HepG2 (cell line): Measurements from ENCODE around the gene KDM5B. TPM values are rescaled to one million over a fixed set of nuclear protein-coding genes. Genes with fewer than 3 reads are reported as not detected.
A peak's percentile ranks its signal among the peaks of the same experiment; 100 is the strongest.

Experiments
- ATAC-seq: fragments of 200-7000 bp; cut with Tn5 transposase; 3 replicates; pipeline ENCODE4 v1.9.1; 2020; ENCODE audit warnings: mild to moderate bottlenecking, moderate library complexity
- BruUV-seq: library from RNA; stranded (reverse); fragments of 400-500 nt; replicated peaks from 2 replicates; lab custom pipeline; 2021; lab: Mats Ljungman, UMichigan
- CTCF ChIA-PET: fragments of 300-600 bp; formaldehyde crosslinking; extraction: SDS; loops from one replicate; lab custom pipeline; 2021; ENCODE audit warnings: low total read pairs, inconsistent platforms, low intra/inter-chr PET ratio; lab: Yijun Ruan, JAX
- POLR2A ChIA-PET: fragments of 350-600 bp; sonication (Branson Sonifier 250); formaldehyde crosslinking; loops from one replicate; lab custom pipeline; 2020; ENCODE audit warnings: antibody characterized with exemption, inconsistent platforms; lab: Yijun Ruan, JAX
- DNase-seq: peaks from one replicate; pipeline ENCODE4 v3.0.0-alpha.2; 2015; ENCODE audit warnings: low spot score
- FAIRE-seq: peaks from 3 replicates; lab custom pipeline; 2011; peaks lifted over from hg19 to GRCh38; lab: Jason Lieb, UNC
- H2AFZ ChIP-seq: one replicate; pipeline ENCODE4 v1.6.1; 2011; ENCODE audit warnings: low read length, inconsistent platforms
- H3K27ac ChIP-seq: fragments of 300-600 bp; 3 replicates; pipeline ENCODE4 v1.8.0; 2011; ENCODE audit warnings: mixed run types, mild to moderate bottlenecking, mixed read lengths, low read length, inconsistent platforms; ENCODE audit not compliant: insufficient read depth; ENCODE audit errors: extremely low read length
- H3K27me3 ChIP-seq, 2 experiments: fragments of 200-600 bp in 1 of 2; 2 replicates in 1 of 2; 3 replicates in 1 of 2; pipeline versions ENCODE4 v1.6.0 to v1.8.0; 2011; ENCODE audit warnings: low read length in 2 of 2, mild to moderate bottlenecking in 2 of 2, moderate library complexity in 2 of 2, inconsistent platforms in 1 of 2; ENCODE audit not compliant: insufficient read depth in 2 of 2, control insufficient read depth in 1 of 2
- H3K36me3 ChIP-seq, 2 experiments: fragments of 200-600 bp in 1 of 2; replicated peaks in 1 of 2; 2 replicates in 1 of 2; 3 replicates in 1 of 2; pipeline versions ENCODE4 v1.5.1 to v1.8.0; 2011; ENCODE audit warnings: low read length in 2 of 2, inconsistent platforms in 1 of 2; ENCODE audit not compliant: insufficient read depth in 2 of 2, control insufficient read depth in 1 of 2
- H3K4me1 ChIP-seq: 2 replicates; pipeline ENCODE4 v1.5.1; 2012; ENCODE audit warnings: low read length, inconsistent platforms; ENCODE audit not compliant: insufficient read depth
- H3K4me2 ChIP-seq: 2 replicates; pipeline ENCODE4 v1.6.0; 2011; ENCODE audit warnings: low read depth, low read length, inconsistent platforms
- H3K4me3 ChIP-seq, 3 experiments: fragments of 200-600 bp in 1 of 3; sonication (generic), shearing (Covaris generic) in 1 of 3; replicated peaks in 1 of 3; 2 replicates each; pipeline ENCODE4 v1.5.1; 2011 to 2016; ENCODE audit warnings: low read length in 3 of 3, inconsistent platforms in 2 of 3, low read depth in 2 of 3, mild to moderate bottlenecking in 2 of 3, control low read depth in 1 of 3, mixed read lengths in 1 of 3; ENCODE audit not compliant: insufficient read depth in 1 of 3
- H3K79me2 ChIP-seq: one replicate; pipeline ENCODE4 v1.6.1; 2011; ENCODE audit warnings: low read length, inconsistent platforms; ENCODE audit not compliant: insufficient read depth
- H3K9ac ChIP-seq: 2 replicates; pipeline ENCODE4 v1.6.0; 2011; ENCODE audit warnings: mild to moderate bottlenecking, low read depth, low read length, inconsistent platforms; ENCODE audit not compliant: insufficient read depth
- H3K9me3 ChIP-seq: 2 replicates; pipeline ENCODE4 v1.5.1; 2012; ENCODE audit warnings: mild to moderate bottlenecking, low read length
- H4K20me1 ChIP-seq: 2 replicates; pipeline ENCODE4 v1.6.0; 2011; ENCODE audit warnings: inconsistent platforms, mild to moderate bottlenecking, low read length, moderate library complexity; ENCODE audit not compliant: insufficient read depth
- BHLHE40 ChIP-seq: IDR thresholded peaks from 2 replicates; pipeline ENCODE4 v1.6.1; 2011; ENCODE audit warnings: low read length, improper control_type of control experiment
- IRX3 ChIP-seq: sonication (generic); formaldehyde crosslinking; IDR thresholded peaks from 2 replicates; pipeline ENCODE4 v1.8.1; 2023; ENCODE audit warnings: mild to moderate bottlenecking, low read depth, missing genetic modification reagents, borderline replicate concordance
- PLRG1 ChIP-seq: fragments of 450-650 bp; conservative IDR thresholded peaks from 2 replicates; pipeline ENCODE4 v1.6.1; 2016
- SMAD1 ChIP-seq: sonication (generic); formaldehyde crosslinking; IDR thresholded peaks from 2 replicates; pipeline ENCODE4 v1.4.0; 2020; ENCODE audit warnings: missing genetic modification reagents, low read depth, mild to moderate bottlenecking, borderline replicate concordance
- SNAI1 ChIP-seq: sonication (generic); formaldehyde crosslinking; IDR thresholded peaks from 2 replicates; pipeline ENCODE4 v1.5.0; 2020; ENCODE audit warnings: mild to moderate bottlenecking, missing genetic modification reagents, borderline replicate concordance
- ZFP37 ChIP-seq: sonication (generic); formaldehyde crosslinking; IDR thresholded peaks from 2 replicates; pipeline ENCODE4 v1.4.0; 2020; ENCODE audit warnings: missing genetic modification reagents, borderline replicate concordance
- ZNF205 ChIP-seq: IDR thresholded peaks from 2 replicates; pipeline ENCODE4 v1.6.1; 2018; ENCODE audit warnings: missing biosample characterization, missing genetic modification reagents
- ZNF816 ChIP-seq: sonication (generic); formaldehyde crosslinking; IDR thresholded peaks from 2 replicates; pipeline ENCODE4 v1.8.0; 2022; ENCODE audit warnings: missing genetic modification reagents, mild to moderate bottlenecking, borderline replicate concordance
- ZNF83 ChIP-seq: sonication (generic); formaldehyde crosslinking; IDR thresholded peaks from 2 replicates; pipeline ENCODE4 v1.4.0; 2020; ENCODE audit warnings: missing genetic modification reagents, mild to moderate bottlenecking, borderline replicate concordance
- WGBS: methylation state at CpG from one replicate; pipeline ENCODE4 v1.1.6; 2017; ENCODE audit warnings: low lambda C conversion rate; 5-methylcytosine and 5-hydroxymethylcytosine counted together
- in situ Hi-C: cut with HindIII; loops from 2 replicates; pipeline ENCODE4 v1.10.0; 2017; ENCODE audit warnings: low pct_unique_long_range_greater_than_20kb; ENCODE audit not compliant: extremely low pct_ligation_motif_present
- intact Hi-C: fragments of 100-400 bp; cut with micrococcal nuclease; formaldehyde crosslinking; loops from one replicate; pipeline ENCODE4 v1.10.0; 2022; ENCODE audit not compliant: unreplicated experiment
- polyA plus RNA-seq, 8 experiments: library from polyadenylated mRNA; depleted of rRNA in 3 of 8; stranded (reverse) in 7 of 8; unstranded in 1 of 8; fragments of >200 nt; fragmentation: Illumina TruSeq in 4 of 8; extraction: Trizol in 4 of 8; gene quantifications; 2 replicates each; pipeline versions ENCODE4 v1.2.1 to v1.2.3, GENCODE V29; 2011 to 2016; ENCODE audit warnings: low read depth in 4 of 8, missing spikeins in 1 of 8, mixed read lengths in 1 of 8; ENCODE audit not compliant: insufficient read depth in 1 of 8
- total RNA-seq, 5 experiments: library from RNA; depleted of rRNA; stranded (reverse); fragments of >200 nt; fragmentation: Illumina TruSeq; extraction: Trizol; gene quantifications; 2 replicates each; pipeline ENCODE4 v1.2.3, GENCODE V29; 2016; ENCODE audit warnings: low read depth in 1 of 5
- TF ChIP-seq, protein P1 (sequence below): sonication (generic); formaldehyde crosslinking; IDR thresholded peaks from 2 replicates; pipeline ENCODE4 v1.4.0; 2020; ENCODE audit warnings: mild to moderate bottlenecking, missing genetic modification reagents
- TF ChIP-seq, protein P2 (sequence below): sonication (generic); formaldehyde crosslinking; IDR thresholded peaks from 2 replicates; pipeline ENCODE4 v1.8.0; 2022; ENCODE audit warnings: mild to moderate bottlenecking, missing genetic modification reagents; ENCODE audit not compliant: insufficient replicate concordance
- TF ChIP-seq, protein P3 (sequence below): sonication (generic); formaldehyde crosslinking; IDR thresholded peaks from 2 replicates; pipeline ENCODE4 v1.4.0; 2020; ENCODE audit warnings: missing genetic modification reagents, borderline replicate concordance
- TF ChIP-seq, protein P4 (sequence below): sonication (generic); formaldehyde crosslinking; IDR thresholded peaks from 2 replicates; pipeline ENCODE4 v1.5.0; 2020; ENCODE audit warnings: missing genetic modification reagents

Gene KDM5B
- total and polyA plus RNA-seq, 2 of the 13 experiments (the other 11 are each of a cell fraction or from before 2014, with no cell fraction given), result 34.2 to 35.4 TPM

DNA sequence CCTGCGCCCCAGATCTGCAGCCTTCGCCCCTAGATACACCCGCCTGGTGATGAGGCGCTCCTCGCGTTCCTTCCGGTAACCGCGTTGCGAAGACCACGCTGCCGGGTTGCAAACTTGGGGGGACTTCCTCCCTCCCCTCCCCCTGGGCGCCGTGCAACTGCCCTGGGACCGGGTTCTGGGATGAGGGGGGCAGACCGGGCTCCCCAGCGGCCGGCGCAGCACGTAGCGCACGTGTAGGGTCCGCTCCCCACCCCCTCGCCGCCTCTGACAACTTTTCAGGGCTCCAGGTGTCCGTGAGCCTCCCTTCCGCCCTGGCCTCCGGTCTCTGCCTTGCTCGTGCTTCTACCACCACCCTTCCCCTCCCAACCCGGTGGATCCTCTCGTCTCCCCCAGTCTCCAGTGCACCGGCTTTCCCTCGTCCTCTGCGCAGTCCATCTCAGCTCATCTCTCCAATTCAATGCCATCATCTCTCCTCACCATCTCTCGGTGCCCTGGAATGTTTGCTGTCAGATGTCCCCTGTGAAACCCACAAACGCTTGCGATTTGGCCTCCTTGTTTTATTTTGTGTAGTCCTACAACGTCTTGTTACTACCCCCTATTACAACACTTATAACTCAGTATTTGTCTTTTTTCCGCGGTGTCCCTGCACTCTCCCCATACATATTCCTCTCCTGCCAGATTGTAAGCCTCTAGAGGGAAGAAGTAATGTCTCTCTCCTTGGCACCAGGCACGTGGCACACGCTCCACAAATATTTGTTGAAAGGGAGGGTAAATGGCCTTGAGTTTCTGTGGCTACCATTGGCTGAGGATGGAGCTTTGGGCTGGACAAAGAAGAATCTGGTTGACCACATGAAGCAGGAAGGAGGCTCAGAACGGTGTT lies 3.3 kb upstream of the KDM5B start:
- peak overlapping the region; percentile 96 for H3K4me2 ChIP-seq
- peaks cover 49% of the 10 kb centered on the region for H3K4me1 ChIP-seq
- 13% methylated on average over 32 of the region's 43 CpGs for WGBS
- TSS peak; percentile 75 for BruUV-seq
- intact Hi-C loops (loop anchor here (2.0 kb wide), 2 partner anchors 49 to 77 kb away; partner anchors contain the start of gene RABIF), in situ Hi-C loops (loop anchor here (5.0 kb wide), 1 partner anchor 46 kb away; no protein-coding TSS in a partner anchor)
- no peaks in the 10 kb centered on the region; a peak in 1 of 5 replicates for H3K27me3 ChIP-seq
- no peaks in the 10 kb centered on the region for H3K36me3 ChIP-seq
- H2AFZ ChIP-seq, result no peak overlapping the region
- DNase-seq (peak; percentile 29), ATAC-seq (peak; percentile 15), FAIRE-seq (peak; percentile 66)
- H3K79me2 ChIP-seq, result peaks cover 12% of the 10 kb centered on the region
- H3K4me3 ChIP-seq, result peak overlapping the region; percentile 82 to 95 (median 94)
- H3K27ac ChIP-seq, result peak overlapping the region; percentile 53
- H3K9me3 ChIP-seq, result no peaks in the 10 kb centered on the region
- ChIA-PET CTCF (no interaction called here), POLR2A (interaction anchor here (0.6 to 4.2 kb wide), 6 partner anchors 9 to 195 kb away, joined by 3 to 74 read pairs (median 10); partner anchors contain the start of genes RABIF and TMEM183A)
- peak overlapping the region; percentile 72 for H3K9ac ChIP-seq
- no peaks in the 10 kb centered on the region for H4K20me1 ChIP-seq
- TF ChIP-seq BHLHE40, result peak; percentile 70
- TF ChIP-seq IRX3 (CRISPR knock-in tag), result no peak
- TF ChIP-seq ZNF816 (CRISPR knock-in tag), result no peak
- TF ChIP-seq, protein P1, sequence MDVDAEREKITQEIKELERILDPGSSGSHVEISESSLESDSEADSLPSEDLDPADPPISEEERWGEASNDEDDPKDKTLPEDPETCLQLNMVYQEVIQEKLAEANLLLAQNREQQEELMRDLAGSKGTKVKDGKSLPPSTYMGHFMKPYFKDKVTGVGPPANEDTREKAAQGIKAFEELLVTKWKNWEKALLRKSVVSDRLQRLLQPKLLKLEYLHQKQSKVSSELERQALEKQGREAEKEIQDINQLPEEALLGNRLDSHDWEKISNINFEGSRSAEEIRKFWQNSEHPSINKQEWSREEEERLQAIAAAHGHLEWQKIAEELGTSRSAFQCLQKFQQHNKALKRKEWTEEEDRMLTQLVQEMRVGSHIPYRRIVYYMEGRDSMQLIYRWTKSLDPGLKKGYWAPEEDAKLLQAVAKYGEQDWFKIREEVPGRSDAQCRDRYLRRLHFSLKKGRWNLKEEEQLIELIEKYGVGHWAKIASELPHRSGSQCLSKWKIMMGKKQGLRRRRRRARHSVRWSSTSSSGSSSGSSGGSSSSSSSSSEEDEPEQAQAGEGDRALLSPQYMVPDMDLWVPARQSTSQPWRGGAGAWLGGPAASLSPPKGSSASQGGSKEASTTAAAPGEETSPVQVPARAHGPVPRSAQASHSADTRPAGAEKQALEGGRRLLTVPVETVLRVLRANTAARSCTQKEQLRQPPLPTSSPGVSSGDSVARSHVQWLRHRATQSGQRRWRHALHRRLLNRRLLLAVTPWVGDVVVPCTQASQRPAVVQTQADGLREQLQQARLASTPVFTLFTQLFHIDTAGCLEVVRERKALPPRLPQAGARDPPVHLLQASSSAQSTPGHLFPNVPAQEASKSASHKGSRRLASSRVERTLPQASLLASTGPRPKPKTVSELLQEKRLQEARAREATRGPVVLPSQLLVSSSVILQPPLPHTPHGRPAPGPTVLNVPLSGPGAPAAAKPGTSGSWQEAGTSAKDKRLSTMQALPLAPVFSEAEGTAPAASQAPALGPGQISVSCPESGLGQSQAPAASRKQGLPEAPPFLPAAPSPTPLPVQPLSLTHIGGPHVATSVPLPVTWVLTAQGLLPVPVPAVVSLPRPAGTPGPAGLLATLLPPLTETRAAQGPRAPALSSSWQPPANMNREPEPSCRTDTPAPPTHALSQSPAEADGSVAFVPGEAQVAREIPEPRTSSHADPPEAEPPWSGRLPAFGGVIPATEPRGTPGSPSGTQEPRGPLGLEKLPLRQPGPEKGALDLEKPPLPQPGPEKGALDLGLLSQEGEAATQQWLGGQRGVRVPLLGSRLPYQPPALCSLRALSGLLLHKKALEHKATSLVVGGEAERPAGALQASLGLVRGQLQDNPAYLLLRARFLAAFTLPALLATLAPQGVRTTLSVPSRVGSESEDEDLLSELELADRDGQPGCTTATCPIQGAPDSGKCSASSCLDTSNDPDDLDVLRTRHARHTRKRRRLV (CRISPR knock-in tag), result no peak
- TF ChIP-seq, protein P2, sequence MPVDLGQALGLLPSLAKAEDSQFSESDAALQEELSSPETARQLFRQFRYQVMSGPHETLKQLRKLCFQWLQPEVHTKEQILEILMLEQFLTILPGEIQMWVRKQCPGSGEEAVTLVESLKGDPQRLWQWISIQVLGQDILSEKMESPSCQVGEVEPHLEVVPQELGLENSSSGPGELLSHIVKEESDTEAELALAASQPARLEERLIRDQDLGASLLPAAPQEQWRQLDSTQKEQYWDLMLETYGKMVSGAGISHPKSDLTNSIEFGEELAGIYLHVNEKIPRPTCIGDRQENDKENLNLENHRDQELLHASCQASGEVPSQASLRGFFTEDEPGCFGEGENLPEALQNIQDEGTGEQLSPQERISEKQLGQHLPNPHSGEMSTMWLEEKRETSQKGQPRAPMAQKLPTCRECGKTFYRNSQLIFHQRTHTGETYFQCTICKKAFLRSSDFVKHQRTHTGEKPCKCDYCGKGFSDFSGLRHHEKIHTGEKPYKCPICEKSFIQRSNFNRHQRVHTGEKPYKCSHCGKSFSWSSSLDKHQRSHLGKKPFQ (CRISPR knock-in tag), result no peak
- TF ChIP-seq, protein P3, sequence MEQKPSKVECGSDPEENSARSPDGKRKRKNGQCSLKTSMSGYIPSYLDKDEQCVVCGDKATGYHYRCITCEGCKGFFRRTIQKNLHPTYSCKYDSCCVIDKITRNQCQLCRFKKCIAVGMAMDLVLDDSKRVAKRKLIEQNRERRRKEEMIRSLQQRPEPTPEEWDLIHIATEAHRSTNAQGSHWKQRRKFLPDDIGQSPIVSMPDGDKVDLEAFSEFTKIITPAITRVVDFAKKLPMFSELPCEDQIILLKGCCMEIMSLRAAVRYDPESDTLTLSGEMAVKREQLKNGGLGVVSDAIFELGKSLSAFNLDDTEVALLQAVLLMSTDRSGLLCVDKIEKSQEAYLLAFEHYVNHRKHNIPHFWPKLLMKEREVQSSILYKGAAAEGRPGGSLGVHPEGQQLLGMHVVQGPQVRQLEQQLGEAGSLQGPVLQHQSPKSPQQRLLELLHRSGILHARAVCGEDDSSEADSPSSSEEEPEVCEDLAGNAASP (CRISPR knock-in tag), result no peak
- TF ChIP-seq ZNF205, result 0 out of 2 replicates have a peak, but pooled peaks have one; percentile 26
- TF ChIP-seq, protein P4, sequence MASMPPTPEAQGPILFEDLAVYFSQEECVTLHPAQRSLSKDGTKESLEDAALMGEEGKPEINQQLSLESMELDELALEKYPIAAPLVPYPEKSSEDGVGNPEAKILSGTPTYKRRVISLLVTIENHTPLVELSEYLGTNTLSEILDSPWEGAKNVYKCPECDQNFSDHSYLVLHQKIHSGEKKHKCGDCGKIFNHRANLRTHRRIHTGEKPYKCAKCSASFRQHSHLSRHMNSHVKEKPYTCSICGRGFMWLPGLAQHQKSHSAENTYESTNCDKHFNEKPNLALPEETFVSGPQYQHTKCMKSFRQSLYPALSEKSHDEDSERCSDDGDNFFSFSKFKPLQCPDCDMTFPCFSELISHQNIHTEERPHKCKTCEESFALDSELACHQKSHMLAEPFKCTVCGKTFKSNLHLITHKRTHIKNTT, result no peak
- no peak for TF ChIP-seq ZFP37 (CRISPR knock-in tag)
- TF ChIP-seq SMAD1 (CRISPR knock-in tag), result no peak
- no peak for TF ChIP-seq PLRG1
- peak; percentile 57 for TF ChIP-seq SNAI1 (CRISPR knock-in tag)
- TF ChIP-seq ZNF83 (CRISPR knock-in tag), result no peak
